Right renal pelvis (tissue), 4 donors: ENCODE data around the gene ASCL2. TPM values are rescaled to one million over a fixed set of nuclear protein-coding genes. Genes with fewer than 3 reads are reported as not detected.

ENCODE experiments used
- DNase-seq, 4 donors: peaks; one replicate each; pipeline ENCODE4 v3.0.0-alpha.2; 2013; ENCODE audit warnings: low read depth in 4 of 4, low spot score in 3 of 4, missing footprints in 1 of 4
- polyA plus RNA-seq, 4 donors: library from polyadenylated mRNA; unstranded; fragments of 120-200 nt; gene quantifications; one replicate each; pipeline ENCODE4 v1.2.1, GENCODE V29; 2013; ENCODE audit not compliant: insufficient read length in 4 of 4

The ASCL2 gene
- polyA plus RNA-seq, 4 donors: 2.6 to 4.5 (median 3.3) TPM

DNA sequence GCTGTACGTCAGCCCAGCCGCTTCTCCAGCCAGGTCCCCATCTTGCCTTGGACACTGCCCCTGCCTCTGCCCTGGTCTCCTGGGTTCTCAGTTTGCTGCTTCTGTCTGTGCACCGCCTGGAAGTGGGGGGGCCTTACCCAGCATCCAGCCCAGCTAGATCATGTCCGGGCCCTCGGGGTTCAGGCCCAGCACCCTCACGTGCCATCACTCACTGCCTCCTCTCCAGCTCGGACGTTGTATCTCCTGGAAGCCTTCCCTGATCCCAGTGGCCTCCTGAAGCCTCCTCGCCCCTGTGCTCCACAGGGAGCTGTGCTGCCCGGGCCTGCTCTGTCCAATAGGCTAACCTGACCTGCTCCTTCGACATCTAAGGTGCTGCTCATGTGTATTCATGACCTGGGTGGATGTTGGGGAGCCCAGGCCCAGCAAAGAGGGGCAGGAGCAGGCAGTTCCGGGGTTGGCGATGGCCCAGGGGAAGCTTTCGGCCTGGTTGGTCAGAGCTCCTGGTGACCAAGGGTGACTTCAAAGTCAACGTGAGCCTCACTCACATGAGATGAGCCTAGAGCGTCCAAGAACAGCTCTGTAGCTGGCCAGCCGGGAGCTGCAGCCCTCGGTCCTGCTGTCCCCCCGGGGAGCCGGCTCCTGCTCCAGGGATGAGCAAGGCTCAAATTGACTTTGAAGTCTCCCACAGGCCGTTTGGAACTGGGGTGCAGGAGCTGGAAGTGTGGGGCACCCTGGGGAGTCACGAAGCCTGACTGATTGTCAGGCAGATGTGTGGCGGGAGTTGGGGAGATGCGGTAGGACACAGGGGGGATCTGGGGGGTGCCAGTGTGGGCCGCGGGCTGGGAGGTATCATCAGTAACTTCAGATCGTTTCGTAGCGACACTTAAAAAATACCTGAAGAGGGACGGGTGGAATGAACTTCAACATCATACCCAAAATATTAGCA is 5.2 kb upstream of the ASCL2 start:
- no peak for DNase-seq

DNA sequence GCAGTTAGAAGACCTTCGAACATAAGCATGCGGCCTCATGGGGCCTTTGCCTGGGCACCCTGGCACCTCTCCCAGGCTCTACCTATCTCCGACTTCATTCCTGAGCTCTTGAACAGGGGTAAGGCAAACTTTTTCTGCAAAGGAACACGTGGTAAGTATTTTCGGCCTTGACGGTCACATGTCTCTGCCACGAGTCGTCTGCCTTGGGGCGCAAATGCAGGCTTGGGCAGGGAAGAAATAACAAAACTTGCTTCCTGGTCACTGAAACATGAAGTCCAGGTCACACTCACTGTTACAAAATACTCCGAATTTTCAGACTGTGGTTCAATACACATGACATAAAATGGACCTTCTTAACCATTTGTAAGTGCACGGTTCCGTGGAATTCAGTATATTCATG is 3.4 kb upstream of the ASCL2 start:
- no peak for DNase-seq

DNA sequence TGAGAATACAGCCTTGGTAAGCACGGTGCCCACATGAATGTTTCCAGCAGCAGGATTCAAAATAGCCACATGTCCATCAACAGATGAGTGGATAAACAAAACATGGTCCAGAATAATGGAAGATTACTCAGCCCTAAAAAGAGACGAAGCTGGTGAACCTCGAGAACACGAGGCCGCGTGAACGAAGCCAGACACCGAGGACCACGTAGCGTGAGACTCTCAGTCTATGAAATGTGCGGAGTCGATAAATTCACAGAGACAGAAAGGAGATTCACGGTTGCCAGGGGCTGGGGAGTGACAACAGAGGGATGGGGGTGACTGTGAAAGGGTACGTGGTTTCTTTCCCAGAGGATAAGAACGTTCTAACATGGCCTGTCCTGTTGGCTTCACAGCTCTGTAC is 2.9 kb upstream of the ASCL2 start:
- DNase-seq: no peak

DNA sequence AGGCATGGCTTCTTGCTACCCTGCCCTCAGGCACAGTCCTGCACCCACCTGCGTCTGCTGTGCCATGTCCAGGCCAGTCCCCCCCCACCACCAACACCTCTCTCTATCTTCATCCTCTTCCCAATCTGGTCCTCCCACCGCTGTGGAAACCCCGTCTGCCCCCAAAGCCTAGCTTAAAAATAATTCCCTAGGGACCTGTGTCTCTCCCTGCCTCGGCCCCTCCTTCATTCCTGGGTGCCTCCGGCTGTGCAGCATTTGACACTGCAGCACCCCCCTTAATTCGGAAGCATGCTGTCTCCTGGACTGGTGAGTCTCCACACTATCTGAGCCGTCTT is 2.5 kb upstream of the ASCL2 start:
- DNase-seq: no peak

DNA sequence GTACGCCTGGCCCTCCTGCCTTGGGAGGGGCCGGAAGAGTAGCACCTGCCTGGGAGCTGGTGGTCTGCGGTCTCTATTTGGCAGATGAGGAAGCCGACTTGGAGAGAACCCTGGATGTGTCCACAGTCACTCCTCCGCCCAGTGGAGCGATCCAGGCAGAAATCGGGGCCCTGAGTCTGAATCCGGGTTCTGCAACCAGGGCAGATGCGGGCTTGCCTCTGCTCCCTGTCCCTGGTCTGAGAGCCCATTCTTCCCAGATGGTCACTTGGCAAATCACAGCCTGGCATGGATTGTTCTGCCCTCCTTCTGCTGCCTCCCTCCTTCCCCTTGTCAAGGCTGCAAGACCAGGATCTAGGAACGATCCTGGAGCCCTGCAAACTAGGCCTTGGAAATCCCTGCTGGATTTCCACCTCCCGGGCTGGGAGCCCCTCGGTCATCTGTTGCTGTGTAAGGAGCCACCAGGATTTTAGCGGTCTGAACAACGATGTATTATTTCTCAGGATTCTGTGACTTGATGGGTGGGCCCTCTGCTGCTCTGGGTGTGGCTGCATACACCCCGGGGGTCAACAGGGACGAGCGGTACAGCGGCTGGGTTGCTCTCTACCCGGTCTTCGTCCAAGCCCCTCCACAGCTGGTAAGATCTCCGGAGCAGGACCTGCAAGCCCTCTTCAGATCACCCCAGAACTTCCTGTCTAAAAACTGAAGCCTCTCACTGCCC is 2.0 kb upstream of the ASCL2 start:
- DNase-seq: no peak

DNA sequence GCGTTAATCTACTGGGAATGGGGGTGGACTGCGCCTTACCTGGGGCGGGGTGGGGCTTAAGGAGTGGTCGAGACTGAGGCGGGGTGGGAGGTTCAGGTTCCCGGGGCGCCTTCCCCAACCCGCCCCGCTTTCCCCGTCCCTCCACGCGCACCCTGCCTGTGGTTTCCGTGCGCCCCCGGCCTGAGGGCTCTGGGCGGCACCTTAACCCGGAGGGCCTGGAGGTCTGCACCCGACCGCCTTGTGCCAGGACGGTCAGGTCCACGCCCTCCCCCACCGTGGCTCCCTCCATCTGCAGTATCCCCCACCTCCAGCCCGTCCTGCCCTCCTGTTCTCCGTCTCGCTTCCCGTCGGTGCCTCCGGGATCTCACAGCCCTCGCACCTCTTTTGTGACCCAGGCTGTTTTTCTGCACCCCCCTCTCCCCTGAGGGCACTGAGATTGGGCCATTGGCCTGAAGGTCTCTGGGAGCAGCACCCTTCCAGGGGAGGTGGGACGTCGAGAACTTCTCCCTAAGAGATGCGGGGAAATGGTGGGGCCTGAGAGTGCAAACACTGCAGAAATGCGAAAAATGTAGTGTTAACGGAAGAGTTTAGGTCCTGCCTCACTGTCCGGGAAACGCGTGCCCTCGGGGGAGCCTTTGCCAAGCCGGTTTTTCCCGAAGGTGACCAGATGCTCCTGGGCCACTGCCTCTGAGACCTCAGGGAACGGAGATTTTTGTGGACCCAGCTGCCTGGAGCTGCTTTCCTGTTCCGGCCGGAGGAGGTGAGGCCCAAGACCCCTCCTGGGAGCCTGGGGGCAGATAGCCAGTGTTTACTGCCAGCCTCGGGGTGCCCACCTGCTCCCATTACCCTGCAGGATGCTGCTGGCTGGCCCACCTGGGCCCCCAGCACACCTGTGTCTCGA is 1.2 kb upstream of the ASCL2 start:
- no peak for DNase-seq

DNA sequence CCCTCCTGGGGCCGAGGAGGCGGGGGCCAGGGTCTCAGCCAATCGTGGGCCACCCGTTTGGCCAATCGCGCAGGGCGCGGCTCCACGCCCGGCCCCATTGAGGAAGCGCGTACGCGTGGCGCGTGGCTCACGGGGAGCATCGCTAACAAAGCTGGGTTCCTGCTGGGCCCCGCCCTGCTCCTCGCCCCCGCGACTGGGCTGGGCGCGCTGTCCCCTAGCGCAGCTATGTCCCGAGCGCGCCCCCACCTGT is 614 bp upstream of the ASCL2 start:
- no peak for DNase-seq

DNA sequence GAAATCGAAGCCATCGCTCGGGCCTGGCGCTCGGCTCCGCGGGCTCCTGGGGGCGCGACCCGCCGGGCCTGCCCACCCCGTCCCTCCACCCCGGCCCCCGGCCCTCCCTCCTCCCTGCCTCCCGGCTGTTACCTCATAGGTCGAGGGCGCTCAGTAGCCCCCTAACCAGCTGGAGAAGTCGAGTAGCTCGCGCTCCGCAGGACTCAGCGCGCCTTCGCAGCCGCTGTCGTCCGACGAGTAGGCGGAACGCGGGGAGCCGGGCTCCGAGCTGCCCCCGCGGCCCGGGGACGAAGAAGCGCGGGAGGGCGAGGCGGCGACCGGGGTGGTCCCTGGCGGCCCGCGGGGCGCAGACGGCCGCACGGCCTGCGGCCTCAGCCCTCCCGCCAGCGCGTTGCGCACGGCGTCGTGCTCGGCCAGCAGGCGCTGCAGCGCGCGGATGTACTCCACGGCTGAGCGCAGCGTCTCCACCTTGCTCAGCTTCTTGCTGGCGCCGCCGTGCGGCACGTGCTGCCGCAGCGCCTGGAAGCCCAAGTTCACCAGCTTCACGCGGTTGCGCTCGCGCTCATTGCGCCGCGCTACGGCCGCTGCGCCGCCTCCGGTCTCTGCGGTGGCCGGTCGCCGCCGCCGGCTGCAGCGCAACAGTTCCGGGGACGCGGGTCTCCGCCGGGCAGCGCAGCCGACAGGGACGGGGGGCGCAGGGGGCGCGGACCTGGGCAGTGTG is 627 bp downstream of the ASCL2 start:
- DNase-seq: no peak

DNA sequence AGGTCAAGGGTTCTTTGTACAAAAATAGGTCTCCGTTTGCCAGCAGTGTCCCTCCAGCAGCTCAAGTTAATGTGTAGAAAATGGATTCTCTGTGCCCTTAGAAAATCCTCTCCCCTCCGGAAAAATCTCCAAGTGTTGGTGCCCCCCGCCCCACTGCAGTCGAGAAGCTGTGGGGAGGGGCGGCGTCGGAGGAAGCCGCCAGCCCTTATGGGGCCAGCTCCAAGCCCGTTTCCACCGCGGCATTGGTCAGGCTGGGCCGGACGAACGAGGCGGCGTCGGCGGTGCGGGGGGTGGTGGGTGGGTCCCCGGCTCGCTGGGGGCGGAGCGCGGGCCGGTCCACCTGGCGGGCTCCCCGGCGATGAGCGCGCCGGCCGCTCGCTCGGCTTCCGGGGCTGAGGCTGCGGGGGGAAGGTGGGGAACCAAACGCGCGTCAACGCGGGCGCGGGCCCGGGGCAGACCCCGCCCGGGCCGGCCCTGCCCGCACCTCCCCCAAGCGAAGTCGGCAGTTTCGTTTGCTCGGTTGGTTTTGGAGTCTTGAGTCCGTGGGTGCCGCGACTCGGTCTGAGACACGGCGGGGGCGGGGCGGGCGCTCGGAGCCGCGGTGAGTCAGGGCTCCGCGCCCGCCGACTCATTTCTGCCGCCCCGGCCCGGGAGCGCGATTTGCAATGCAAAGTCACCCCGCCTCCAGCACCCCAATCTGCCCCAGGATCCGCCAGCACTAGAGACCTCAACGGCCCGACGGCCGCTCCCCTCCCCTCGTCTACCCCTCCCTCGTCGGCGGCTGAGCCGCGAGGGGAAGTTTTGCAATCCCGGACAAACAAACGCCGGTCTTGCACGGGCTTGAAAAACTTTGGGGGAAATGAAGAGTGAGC is 1.4 kb downstream of the ASCL2 start:
- DNase-seq: no peak

DNA sequence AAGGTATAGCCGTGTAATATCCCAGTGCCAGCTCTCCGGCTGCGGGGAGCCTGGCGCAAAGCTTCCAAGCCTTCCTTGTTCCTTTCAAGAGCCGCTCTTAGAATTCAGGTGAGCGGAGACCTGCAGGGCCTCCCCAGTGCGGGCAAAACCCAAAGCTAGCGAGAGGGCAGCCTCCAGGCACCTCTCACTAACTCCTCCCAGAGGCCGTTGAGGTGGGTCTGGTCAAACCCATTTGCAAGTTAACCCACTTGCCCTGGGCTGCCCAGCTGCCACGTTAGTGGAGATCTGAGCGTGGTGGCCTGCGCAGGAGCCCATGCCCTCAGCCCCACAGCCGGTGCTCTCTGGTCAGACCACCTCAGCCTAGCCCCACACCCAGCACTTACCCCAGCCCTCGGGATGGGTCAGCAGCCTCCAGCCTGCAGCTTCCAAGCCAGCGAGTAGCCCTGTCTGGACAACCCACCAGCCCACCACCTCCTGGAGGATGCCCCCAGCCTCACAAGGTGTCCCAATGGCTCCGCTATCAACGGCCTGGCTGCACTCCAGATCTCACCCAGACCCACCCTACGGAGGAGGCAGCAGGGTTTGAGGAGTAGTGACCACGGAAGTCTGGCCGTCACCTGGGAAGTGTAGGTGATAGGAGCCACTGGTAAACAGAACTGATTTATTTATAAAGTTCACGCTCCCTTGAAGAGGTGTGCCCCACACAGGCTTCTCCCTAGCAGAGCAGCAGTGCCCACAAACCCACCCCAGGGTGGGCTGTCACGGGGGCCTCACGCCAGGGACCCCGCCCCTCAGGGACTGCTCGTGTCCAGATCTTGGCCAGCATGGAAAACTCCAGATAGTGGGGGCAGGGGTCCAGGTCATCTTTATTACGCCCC is 2.3 kb downstream of the ASCL2 start:
- no peak for DNase-seq

DNA sequence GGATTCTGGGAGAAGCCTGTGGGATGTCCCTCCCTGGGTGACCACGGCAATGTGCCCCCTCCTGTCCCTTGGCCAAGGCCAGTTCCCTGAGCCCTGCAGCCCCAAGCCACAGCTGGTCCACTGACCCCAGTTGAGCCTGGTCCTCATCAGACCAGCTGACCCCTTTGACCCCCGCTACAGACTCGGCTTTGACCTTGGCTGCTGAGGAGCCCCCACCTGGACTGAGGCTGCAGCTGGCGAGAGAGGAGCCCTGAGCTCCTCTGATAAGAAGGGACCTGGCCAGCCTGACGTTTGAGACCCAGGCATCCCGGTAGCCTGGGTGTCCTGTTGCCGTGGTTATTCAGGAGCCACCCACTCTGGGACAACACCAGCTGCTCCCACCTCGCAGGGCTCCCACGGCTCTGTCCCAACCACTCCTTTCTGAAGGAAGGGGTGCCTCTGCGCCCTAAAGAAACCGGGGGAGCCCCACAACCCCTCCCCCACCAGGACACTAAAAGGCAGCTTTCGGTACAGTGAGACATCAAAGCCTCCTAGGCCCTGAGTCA is 3.0 kb downstream of the ASCL2 start:
- no peak for DNase-seq

DNA sequence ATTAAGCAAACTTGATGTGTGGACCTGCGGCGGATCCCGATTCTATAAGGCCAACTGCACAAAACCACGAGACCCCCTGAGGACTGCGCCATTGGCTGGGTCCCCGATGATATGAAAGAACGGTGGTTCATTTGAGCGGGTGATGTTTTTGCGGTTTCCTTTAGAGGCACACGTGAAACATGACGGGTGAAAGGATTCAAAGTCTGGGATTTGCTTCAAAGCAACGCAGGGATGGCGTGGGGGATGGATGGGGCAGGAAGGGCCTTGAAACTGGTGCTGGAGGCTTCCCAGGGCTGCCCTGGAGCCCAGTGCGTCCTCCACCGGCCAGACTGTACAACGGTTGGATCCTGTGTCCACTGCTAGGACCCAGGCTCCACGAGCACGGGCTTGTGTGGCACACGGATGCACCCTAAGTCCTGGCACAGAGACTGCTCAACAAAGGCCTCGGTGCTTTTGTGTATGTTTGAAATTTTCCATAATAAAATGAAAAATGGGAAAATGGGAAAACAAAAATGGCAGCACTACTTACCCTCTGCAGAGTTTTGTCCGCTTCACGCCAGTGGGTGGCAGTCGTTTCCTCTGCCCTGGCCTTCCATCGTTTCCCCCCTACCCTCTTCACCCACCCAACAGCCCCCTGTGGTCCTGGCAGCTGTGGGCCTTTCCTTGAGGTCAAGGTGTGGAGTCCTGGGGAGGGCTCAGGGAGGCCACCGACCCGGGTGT is 3.6 kb downstream of the ASCL2 start:
- no peak for DNase-seq

DNA sequence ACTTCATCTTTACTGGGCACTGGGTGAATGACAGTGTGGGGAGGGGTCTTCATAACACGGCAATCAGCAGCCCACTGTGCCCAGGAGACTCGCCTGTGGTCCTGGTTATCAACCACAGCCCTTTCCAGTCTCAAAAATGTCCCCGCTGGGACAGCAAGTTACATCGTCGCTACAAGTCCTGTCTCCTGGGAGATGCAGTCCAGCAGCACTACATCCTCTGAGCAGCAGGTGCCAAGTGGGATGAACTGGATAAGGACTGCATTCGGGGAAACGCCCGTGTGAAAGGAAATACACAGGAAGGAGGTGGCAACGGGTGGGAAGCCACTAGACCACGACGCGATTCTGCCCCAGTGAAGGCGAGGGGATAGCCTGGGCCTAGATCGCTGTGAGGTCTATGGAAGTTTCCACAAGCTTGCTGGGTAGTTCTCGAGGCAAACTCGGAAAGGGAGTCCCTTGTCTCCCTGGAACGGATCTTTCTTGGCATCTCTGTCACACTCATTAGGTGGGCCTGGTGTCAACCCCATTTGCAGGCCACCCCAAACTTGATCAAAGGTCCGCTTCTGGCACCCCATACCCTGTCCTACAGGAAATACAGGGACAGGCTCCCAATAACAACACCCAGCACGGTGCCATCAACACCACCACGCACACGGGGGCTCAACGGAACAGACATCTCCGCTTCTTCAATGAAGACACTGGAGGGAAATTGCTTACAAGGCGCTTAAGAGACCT is 4.4 kb downstream of the ASCL2 start:
- no peak for DNase-seq

DNA sequence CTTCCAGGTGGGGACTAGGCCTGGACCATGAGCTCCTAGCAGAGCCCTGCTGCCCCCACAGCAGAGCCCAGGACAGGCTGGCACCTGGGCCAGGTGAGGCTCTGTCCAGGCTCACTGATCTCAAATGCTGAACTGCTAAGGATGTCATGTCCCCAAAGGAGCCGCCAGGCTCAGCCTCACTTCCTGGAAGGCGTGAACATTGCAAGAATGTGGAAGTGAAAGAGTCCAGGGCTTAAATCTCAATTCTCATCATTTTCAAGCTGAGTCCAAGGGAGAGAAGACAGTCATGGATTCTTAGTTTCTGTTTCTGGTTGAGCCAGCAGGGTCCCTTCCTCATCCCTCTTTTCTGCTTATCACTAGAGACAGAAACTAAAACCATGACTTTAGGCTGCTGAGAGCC is 5.0 kb downstream of the ASCL2 start:
- DNase-seq: no peak

DNA sequence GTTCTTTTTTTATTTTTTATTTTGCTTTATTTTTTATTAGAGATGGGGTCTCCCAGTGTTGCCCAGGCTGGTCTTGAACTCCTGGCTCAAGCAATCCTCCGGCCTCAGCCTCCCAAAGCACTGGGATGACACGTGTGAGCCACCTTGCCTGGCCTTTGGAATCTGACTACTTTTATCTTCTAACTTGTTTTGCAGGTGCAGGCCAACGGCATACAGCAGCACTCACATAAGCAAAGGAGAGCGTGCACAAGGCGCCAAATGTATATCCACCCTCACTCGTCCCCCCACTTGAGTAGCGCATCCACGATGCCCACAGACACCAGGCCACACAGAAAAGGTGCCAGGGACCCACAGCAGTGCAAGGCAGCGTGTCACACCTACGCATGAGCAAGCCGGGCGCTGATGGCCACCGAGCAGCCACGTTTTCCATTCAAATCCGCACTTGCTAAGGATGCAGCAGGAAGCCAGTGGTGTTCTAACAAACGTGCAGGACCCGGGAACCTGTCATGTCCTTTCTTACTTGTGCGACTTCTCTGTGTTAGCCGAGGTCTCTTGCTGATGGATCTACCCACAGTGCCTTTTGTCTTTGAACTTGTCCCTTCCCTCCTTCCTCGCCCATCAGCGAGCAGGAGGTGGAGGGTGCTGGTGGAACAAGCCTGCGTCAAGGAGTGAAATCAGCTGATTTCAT is 5.9 kb downstream of the ASCL2 start:
- DNase-seq: no peak

DNA sequence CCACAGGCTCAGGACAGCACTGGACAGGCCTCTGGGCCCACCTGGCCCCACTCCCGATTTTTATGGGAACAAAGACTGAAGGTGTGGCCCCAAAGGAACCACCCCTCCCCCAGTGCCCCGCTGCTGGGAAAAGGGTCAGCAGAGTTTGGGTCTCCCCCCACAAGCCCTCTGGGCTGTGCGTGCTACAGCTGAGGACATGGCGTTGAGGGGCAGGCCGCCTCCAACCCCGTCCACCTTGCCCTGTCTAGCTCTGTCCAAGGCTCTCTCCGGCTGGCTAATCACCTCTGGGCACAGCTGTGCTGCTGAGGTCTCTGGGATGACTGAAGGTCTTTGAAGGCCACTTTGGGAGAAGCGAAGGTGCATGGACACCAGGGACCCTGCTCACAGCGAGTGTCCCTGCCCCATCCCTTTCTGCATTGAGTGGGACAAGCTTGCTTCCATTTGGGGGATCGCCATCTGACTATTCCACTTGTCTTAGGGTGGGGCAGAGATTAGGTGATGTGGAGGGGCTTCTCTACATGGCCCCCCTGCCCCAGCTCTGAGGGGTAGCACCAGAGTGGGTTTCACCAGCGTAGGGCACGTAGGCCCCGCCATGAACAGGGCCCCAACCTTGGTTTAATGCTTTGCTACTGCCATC is 6.5 kb downstream of the ASCL2 start:
- no peak for DNase-seq
